ENCODE measurements around the gene REEP5. TPM values are rescaled to one million over a fixed set of nuclear protein-coding genes. Genes with fewer than 3 reads are reported as not detected.
A peak's percentile ranks its signal among the peaks of the same experiment; 100 is the strongest.

Gene REEP5
- total RNA-seq, 1 donor from 2014 or later = 17.1 TPM

- Histone ChIP-seq H3F3A (ENCODE audit: low read depth) (no peaks in the 10 kb centered on the region), H3K36me3 (peaks cover 4% of the 10 kb centered on the region), H3K27ac (no peak overlapping the region), H3K27me3 (no peaks in the 10 kb centered on the region), H3K4me3 (no peak overlapping the region), H3K79me2 (ENCODE audit: low read depth) (no peaks in the 10 kb centered on the region), H2AFZ (replicated peaks) (no peak overlapping the region), H3K4me1 (peaks cover 6% of the 10 kb centered on the region), H4K20me1 (ENCODE audit: low read depth) (no peaks in the 10 kb centered on the region), H3K9ac (no peak overlapping the region), H3K9me3 (ENCODE audit: low read depth) (no peaks in the 10 kb centered on the region), H3K4me2 (no peak overlapping the region)
- Mint-ChIP-seq H3K4me1 (peaks cover 5% of the 10 kb centered on the region), H3K9me3 (no peaks in the 10 kb centered on the region), H3K4me3 (no peak overlapping the region), H3K36me3 (peaks cover 17% of the 10 kb centered on the region), H3K27me3 (ENCODE audit: insufficient read depth, low read depth) (no peaks in the 10 kb centered on the region), H3K27ac (no peak overlapping the region)
- peak; percentile 11 for DNase-seq (ENCODE audit: low spot score)
- TF ChIP-seq EZH2phosphoT487 (IDR thresholded peaks at IDR 0.05) (no peak), CTCF (IDR thresholded peaks at IDR 0.05) (no peak), EZH2 (IDR thresholded peaks at IDR 0.05) (no peak)
These were observed 37.0 kb downstream of the REEP5 start for GRCh38 chr5:112885001-112885400.

- Histone ChIP-seq H3K9me3 (ENCODE audit: low read depth) (no peaks in the 10 kb centered on the region), H3F3A (ENCODE audit: low read depth) (no peaks in the 10 kb centered on the region), H3K4me2 (no peak overlapping the region), H3K4me3 (no peak overlapping the region), H3K79me2 (ENCODE audit: low read depth) (no peaks in the 10 kb centered on the region), H2AFZ (replicated peaks) (no peak overlapping the region), H4K20me1 (ENCODE audit: low read depth) (no peaks in the 10 kb centered on the region), H3K9ac (no peak overlapping the region), H3K27ac (no peak overlapping the region), H3K36me3 (peaks cover 4% of the 10 kb centered on the region), H3K4me1 (peaks cover 6% of the 10 kb centered on the region), H3K27me3 (no peaks in the 10 kb centered on the region)
- H3K27me3 Mint-ChIP-seq (ENCODE audit: insufficient read depth, low read depth) = no peaks in the 10 kb centered on the region
- H3K4me3 Mint-ChIP-seq = no peak overlapping the region
- H3K9me3 Mint-ChIP-seq = no peaks in the 10 kb centered on the region
- DNase-seq (ENCODE audit: low spot score) = no peak
- H3K27ac Mint-ChIP-seq = no peak overlapping the region
- peaks cover 5% of the 10 kb centered on the region for H3K4me1 Mint-ChIP-seq
- TF ChIP-seq EZH2 (IDR thresholded peaks at IDR 0.05) = no peak
- TF ChIP-seq EZH2phosphoT487 (IDR thresholded peaks at IDR 0.05) = no peak
- no peak for TF ChIP-seq CTCF (IDR thresholded peaks at IDR 0.05)
- peaks cover 17% of the 10 kb centered on the region for H3K36me3 Mint-ChIP-seq
These were observed 38.8 kb downstream of the REEP5 start for GRCh38 chr5:112883192-112883591.

DNA sequence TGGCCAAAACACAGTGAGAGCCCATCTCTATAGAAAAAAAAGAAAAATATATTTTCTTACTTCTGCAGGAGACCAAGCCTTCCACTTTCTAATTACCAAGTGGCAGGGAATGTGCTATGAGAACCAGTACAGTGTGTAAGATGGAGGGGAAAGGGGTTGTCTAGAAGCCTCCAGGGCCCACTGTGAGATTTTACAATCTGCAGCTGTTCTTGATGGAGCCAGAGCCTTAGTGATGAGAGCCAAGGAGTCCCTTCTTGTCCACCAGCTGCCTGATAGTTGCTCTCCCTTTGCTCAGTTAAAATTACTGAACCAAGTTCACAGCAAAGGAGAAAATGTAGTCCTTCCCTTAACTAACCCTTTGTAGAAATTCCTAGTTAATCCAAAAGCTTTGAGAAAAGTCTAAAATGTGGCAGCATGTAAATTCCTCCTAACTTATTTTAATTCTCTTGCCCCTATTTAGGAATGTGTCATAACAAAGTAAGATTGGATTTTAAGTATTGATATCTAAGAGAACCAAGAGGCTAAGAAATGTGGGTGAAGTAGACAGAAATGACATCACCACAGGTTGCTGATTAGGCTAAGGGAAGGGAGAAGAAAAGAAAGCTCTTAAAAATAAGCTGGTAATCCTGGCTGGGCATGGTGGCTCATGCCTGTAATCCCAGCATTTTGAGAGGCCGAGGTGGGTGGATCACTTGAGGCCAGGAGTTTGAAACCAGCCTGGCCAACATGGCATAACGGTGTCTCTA, 41.6 kb downstream of the REEP5 start:
- H3K27me3 ChIP-seq = no peaks in the 10 kb centered on the region
- H3K9me3 ChIP-seq (ENCODE audit: low read depth) = no peaks in the 10 kb centered on the region
- H3K9me3 Mint-ChIP-seq = no peaks in the 10 kb centered on the region
- H3K36me3 ChIP-seq = no peaks in the 10 kb centered on the region
- H3K36me3 Mint-ChIP-seq = peaks cover 4% of the 10 kb centered on the region
- H3K4me2 ChIP-seq = no peak overlapping the region
- no peak overlapping the region for H3K4me3 Mint-ChIP-seq
- H3K27ac ChIP-seq = no peak overlapping the region
- no peak overlapping the region for H2AFZ ChIP-seq (replicated peaks)
- H3K79me2 ChIP-seq (ENCODE audit: low read depth) = no peaks in the 10 kb centered on the region
- no peaks in the 10 kb centered on the region for H3F3A ChIP-seq (ENCODE audit: low read depth)
- H3K27me3 Mint-ChIP-seq (ENCODE audit: insufficient read depth, low read depth) = no peaks in the 10 kb centered on the region
- H3K4me1 Mint-ChIP-seq = peaks cover 5% of the 10 kb centered on the region
- TF ChIP-seq EZH2 (IDR thresholded peaks at IDR 0.05) (no peak), EZH2phosphoT487 (IDR thresholded peaks at IDR 0.05) (no peak), CTCF (IDR thresholded peaks at IDR 0.05) (no peak)
- no peak overlapping the region for H3K27ac Mint-ChIP-seq
- H3K4me1 ChIP-seq = peaks cover 5% of the 10 kb centered on the region
- H3K4me3 ChIP-seq = no peak overlapping the region
- DNase-seq (ENCODE audit: low spot score) = no peak
- no peaks in the 10 kb centered on the region for H4K20me1 ChIP-seq (ENCODE audit: low read depth)
- H3K9ac ChIP-seq = no peak overlapping the region

Data from neural progenitor cell (in vitro differentiated cells).